Colonic mucosa (tissue), 4 donors: Measurements from ENCODE around the gene REM2. TPM values are rescaled to one million over a fixed set of nuclear protein-coding genes. Genes with fewer than 3 reads are reported as not detected.
"Not testable (repeated sequence)": the region's sequence is repeated elsewhere in the genome, so short reads cannot be mapped to it uniquely, and the experiment has no call there.

ENCODE experiments used
- DNase-seq: peaks from one replicate; pipeline ENCODE4 v3.0.0-alpha.2; 2020
- H3K27ac ChIP-seq: fragments of 200-600 bp; one replicate; pipeline ENCODE4 v1.8.0; 2021
- H3K27me3 ChIP-seq: fragments of 200-600 bp; one replicate; pipeline ENCODE4 v1.8.0; 2021
- H3K36me3 ChIP-seq: fragments of 200-600 bp; one replicate; pipeline ENCODE4 v1.8.0; 2021
- H3K4me1 ChIP-seq: fragments of 200-600 bp; one replicate; pipeline ENCODE4 v1.8.0; 2021; ENCODE audit warnings: mild to moderate bottlenecking
- H3K4me3 ChIP-seq: fragments of 200-600 bp; one replicate; pipeline ENCODE4 v1.8.0; 2021
- H3K9ac ChIP-seq, 2 donors: one replicate each; pipeline ENCODE4 v1.7.0; 2013; ENCODE audit warnings: control low read depth in 2 of 2, low read depth in 2 of 2, low read length in 2 of 2
- H3K9me3 ChIP-seq: fragments of 200-600 bp; one replicate; pipeline ENCODE4 v1.8.0; 2021
- intact Hi-C: fragments of 100-400 bp; cut with DNase I; formaldehyde crosslinking; loops from one replicate; pipeline ENCODE4 v1.14.1; 2022
- total RNA-seq, 2 donors: library from RNA; stranded (reverse); fragmentation: NEBNext Ultra II Directional in 1 of 2; extraction: Animal tissue kit (Norgen Biotek cat#: 25700) in 1 of 2; gene quantifications; one replicate each; pipeline ENCODE4 v1.2.1, GENCODE V29; 2021
- TF ChIP-seq, protein P1 (sequence below): fragments of 200-600 bp; IDR thresholded peaks from one replicate; pipeline ENCODE4 v1.8.0; 2022; ENCODE audit warnings: antibody characterized with exemption, mild to moderate bottlenecking
- donor health status: healthy.
- donor health status: DM: no; HTN: no; CAD: no.
- donor health status: DM: no; HTN: no; CAD: no.

Gene REM2
- total RNA-seq, 2 donors from 2014 or later, result 0.24 to 0.30 TPM

DNA sequence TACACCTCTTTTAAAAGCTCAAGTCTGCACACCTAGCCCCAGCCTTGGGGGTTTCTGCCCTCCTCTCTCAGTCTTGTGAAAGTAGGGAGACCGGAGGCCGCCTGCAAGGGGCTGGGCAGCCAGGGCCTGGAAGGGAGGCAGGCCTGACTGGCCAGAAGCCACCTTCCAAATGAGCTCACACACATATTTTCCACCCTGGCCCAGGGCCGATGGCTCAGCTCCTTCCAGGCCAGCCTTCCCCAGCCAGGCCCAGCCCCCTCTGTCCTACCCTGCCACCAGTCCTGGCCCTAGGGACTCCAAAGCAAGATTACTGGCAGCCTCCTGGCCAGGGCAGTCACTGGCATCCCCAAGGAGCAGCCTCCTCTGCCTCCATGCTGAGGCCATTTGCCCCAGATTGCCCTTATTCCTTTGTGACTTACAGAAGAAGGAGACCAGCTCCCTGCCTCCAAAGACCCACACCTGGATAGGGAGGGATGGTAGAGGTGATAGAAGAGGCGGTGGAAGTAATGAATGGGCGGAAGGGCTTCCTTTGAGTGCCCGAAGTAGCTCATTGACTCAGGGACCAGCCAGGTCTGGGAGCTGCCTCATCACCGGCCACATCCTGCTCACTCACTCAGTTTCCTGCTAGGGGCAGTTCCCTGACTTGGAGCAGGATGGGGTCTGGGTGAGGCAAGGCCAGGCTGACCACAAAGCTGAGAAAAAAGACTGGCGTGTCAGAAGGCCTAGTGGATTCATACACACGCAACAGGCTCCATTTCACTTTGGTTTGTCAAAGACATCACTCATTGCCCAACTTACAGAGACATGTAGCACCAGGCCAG, 31.9 kb upstream of the REM2 start:
- Histone ChIP-seq H3K4me1 (peaks cover 8% of the 10 kb centered on the region), H3K9me3 (no peaks in the 10 kb centered on the region), H3K4me3 (no peak overlapping the region), H3K27ac (peak overlapping the region; percentile 80), H3K36me3 (no peaks in the 10 kb centered on the region), H3K27me3 (no peaks in the 10 kb centered on the region), H3K9ac (peak overlapping the region; percentile 8 to 50)
- TF ChIP-seq, protein P1, sequence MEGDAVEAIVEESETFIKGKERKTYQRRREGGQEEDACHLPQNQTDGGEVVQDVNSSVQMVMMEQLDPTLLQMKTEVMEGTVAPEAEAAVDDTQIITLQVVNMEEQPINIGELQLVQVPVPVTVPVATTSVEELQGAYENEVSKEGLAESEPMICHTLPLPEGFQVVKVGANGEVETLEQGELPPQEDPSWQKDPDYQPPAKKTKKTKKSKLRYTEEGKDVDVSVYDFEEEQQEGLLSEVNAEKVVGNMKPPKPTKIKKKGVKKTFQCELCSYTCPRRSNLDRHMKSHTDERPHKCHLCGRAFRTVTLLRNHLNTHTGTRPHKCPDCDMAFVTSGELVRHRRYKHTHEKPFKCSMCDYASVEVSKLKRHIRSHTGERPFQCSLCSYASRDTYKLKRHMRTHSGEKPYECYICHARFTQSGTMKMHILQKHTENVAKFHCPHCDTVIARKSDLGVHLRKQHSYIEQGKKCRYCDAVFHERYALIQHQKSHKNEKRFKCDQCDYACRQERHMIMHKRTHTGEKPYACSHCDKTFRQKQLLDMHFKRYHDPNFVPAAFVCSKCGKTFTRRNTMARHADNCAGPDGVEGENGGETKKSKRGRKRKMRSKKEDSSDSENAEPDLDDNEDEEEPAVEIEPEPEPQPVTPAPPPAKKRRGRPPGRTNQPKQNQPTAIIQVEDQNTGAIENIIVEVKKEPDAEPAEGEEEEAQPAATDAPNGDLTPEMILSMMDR, result no peak
- intact Hi-C loops, result loop anchor here (5.0 kb wide), 1 partner anchor 294 kb away; no protein-coding TSS in a partner anchor
- DNase-seq, result peak; percentile 64

DNA sequence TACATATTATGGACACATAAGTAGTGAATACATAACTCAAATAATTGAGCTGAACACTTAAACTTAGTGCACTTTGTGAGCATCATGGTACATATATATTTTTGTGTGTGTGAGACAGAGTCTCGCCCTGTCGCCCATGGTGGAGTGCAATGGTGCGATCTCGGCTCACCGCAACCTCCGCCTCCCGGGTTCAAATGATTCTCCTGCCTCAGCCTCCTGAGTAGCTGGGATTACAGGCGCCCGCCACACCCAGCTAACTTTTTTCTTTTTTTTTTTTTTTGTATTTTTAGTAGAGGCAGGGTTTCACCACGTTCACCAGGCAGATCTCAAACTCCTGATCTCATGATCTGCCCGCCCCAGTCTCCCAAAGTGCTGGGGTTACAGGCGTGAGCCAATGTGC, 30.8 kb upstream of the REM2 start:
- not testable (repeated sequence) for DNase-seq, H3K9ac ChIP-seq, H3K27me3 ChIP-seq, H3K4me3 ChIP-seq, H3K9me3 ChIP-seq, H3K4me1 ChIP-seq, H3K36me3 ChIP-seq
- intact Hi-C loops, result loop anchor here (2.0 to 5.0 kb wide), 2 partner anchors 29 to 295 kb away; no protein-coding TSS in a partner anchor
- peak overlapping the region; percentile 80 for H3K27ac ChIP-seq

DNA sequence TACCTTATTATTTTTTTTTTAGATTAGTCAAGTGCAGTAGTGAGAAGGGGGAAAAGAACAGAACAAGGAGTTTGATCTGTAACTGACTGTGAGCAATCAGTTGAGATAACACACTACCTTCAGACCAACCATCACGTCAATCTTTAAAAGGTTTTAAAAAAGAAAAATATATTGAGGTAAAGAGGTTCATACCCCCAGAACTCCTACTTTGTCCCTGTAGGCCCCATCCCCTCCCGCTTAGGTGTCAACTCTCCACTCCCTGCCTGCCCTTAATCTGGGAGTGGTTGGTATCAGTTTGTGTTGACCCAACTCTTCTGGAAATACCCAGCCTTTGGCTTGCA, 30.5 kb upstream of the REM2 start:
- H3K4me1 ChIP-seq, result peaks cover 4% of the 10 kb centered on the region
- H3K36me3 ChIP-seq, result no peaks in the 10 kb centered on the region
- H3K9me3 ChIP-seq, result no peaks in the 10 kb centered on the region
- no peaks in the 10 kb centered on the region for H3K27me3 ChIP-seq
- peak overlapping the region; percentile 64 for H3K27ac ChIP-seq
- H3K9ac ChIP-seq, result peak overlapping the region in 1 of 2 donors; percentile 84
- TF ChIP-seq, protein P1, result no peak
- DNase-seq, result no peak
- no peak overlapping the region for H3K4me3 ChIP-seq
- intact Hi-C loops, result loop anchor here (2.0 to 5.0 kb wide), 2 partner anchors 30 to 295 kb away; no protein-coding TSS in a partner anchor

DNA sequence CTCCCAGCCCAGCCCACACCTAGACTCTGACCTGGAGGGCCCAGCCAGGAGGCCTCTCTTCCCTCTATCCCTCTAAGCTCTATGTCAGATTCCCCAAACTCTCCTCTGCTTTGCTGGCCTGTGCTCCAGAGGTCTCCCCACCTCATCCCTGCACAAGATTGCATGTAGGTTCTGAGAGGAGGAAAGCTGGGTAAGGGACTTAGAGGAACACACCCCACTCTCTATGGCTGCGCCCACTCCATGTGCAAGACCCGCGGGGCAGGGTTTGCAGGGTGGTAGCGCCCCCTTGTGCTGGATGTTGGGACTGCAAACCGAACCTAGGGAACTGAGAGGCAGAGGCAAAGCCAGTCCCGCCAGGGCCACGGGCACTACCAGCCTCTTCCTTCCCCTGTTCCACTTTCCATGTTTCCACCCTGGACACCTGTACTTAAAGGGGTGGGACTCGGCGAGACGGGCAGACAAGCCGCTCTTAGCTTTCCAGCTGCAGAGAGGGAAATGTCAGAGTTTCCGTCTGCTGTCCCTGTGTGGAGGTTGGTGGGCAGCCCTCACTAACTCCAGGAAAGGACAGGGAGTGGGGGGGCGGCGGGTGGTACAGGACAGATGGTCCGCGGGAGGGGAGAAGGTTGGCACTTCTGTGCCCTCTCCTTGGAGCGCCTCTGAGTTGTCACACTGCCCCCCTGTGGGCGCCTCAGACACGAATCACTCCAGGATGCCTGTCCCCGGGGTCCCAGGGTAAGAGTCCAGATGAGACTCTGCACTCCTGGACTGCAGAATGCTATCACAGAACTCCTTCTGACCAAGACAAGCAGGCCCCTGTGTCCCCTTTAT, 29.9 kb upstream of the REM2 start:
- H3K4me3 ChIP-seq, result peak overlapping the region; percentile 28
- H3K9ac ChIP-seq, result peak overlapping the region; percentile 71 to 84
- H3K27ac ChIP-seq, result peak overlapping the region; percentile 64
- peaks cover 4% of the 10 kb centered on the region for H3K4me1 ChIP-seq
- no peaks in the 10 kb centered on the region for H3K27me3 ChIP-seq
- no peaks in the 10 kb centered on the region for H3K9me3 ChIP-seq
- intact Hi-C loops, result loop anchor here (2.0 to 5.0 kb wide), 2 partner anchors 30 to 296 kb away; no protein-coding TSS in a partner anchor
- TF ChIP-seq, protein P1, result peak; percentile 94
- DNase-seq, result peak; percentile 97
- no peaks in the 10 kb centered on the region for H3K36me3 ChIP-seq

DNA sequence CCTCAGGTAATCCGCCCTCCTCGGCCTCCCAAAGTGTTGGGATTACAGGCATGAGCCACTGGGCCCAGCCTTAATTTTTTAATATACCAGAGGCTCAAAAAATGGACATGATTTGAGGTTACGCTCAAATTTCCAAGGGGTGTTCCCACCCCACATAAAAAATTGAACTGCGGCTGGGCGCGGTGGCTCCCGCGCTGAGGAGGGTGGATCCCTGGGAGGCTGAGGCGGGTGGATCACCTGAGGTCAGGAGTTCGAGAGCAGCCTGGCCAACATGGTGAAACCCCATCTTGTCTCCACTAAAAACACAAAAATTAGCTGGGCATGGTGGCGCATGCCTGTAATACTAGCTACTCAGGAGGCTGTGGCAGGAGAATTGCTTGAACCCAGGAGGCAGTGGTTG, 28.7 kb upstream of the REM2 start:
- not testable (repeated sequence) for H3K9ac ChIP-seq, DNase-seq, H3K27ac ChIP-seq, H3K27me3 ChIP-seq, H3K4me1 ChIP-seq, H3K4me3 ChIP-seq, H3K36me3 ChIP-seq, H3K9me3 ChIP-seq
- intact Hi-C loops, result loop anchor here (5.0 kb wide), 1 partner anchor 297 kb away; no protein-coding TSS in a partner anchor

DNA sequence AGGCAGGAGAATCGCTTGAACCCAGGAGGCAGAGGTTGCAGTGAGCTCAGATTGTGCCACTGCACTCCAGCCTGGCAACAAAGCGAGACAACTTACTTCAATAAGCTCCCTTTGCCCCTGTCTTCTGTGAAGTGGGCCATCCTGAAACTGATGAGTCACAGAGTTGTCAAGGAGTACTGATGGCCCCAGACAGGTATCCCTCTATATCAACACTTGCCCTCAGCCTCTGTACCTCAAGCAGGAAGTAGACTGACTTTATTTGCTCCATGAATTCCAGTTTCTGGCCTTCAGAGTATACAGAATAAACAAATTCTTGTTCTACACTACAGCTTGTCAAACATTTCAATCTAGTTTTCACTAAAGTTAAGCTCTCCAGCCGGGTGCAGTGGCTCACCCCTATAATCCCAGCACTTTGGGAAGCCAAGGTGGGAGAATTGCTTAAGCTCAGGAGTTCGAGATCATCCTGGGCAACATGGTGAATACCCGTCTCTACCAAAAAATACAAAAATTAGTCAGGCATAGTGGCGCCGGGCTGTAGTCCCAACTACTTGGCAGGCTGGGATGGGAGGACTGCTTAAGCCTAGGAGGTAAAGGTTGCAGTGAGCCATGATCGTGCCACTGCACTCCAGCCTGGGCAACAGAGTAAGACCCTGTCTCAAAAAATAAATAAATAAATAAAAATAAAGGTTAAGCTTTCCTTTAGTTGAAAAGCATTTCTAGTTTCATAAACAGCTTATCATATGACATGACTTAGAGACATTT, 27.9 kb upstream of the REM2 start:
- no peak for DNase-seq
- Histone ChIP-seq H3K27me3 (no peaks in the 10 kb centered on the region), H3K4me3 (no peak overlapping the region), H3K36me3 (no peaks in the 10 kb centered on the region), H3K27ac (no peak overlapping the region), H3K9me3 (no peaks in the 10 kb centered on the region), H3K4me1 (peaks cover 4% of the 10 kb centered on the region), H3K9ac (no peak overlapping the region)
- intact Hi-C loops, result loop anchor here (5.0 kb wide), 1 partner anchor 298 kb away; no protein-coding TSS in a partner anchor
- TF ChIP-seq, protein P1, result no peak
